Vagina (tissue), 2 donors: Measurements from ENCODE around the gene METTL8. TPM values are rescaled to one million over a fixed set of nuclear protein-coding genes. Genes with fewer than 3 reads are reported as not detected.
A peak's percentile ranks its signal among the peaks of the same experiment; 100 is the strongest.
"Not testable (repeated sequence)": the region's sequence is repeated elsewhere in the genome, so short reads cannot be mapped to it uniquely, and the experiment has no call there.

Experiments used
- DNase-seq, 2 donors: peaks; one replicate each; pipeline ENCODE4 v3.0.0-alpha.2; 2017; ENCODE audit errors: extremely low spot score in 2 of 2
- H3K27ac ChIP-seq: fragments of 200-600 bp; sonication (generic); one replicate; pipeline ENCODE4 v1.5.1; 2019
- H3K27me3 ChIP-seq: fragments of 200-600 bp; sonication (generic); one replicate; pipeline ENCODE4 v1.5.1; 2019
- H3K36me3 ChIP-seq, 2 donors: fragments of 200-600 bp; sonication (generic); one replicate each; pipeline ENCODE4 v1.5.1; 2017 to 2019
- H3K4me1 ChIP-seq: fragments of 200-600 bp; sonication (generic); one replicate; pipeline ENCODE4 v1.5.1; 2019
- H3K4me3 ChIP-seq, 2 donors: fragments of 200-600 bp; sonication (generic); 1 replicate in 1 of 2; 2 replicates in 1 of 2; pipeline ENCODE4 v1.5.1; 2016 to 2019
- H3K9me3 ChIP-seq: fragments of 200-600 bp; sonication (generic); one replicate; pipeline ENCODE4 v1.5.1; 2019
- POLR2A ChIP-seq, 2 donors: fragments of 450-650 bp; IDR thresholded peaks; one replicate each; pipeline ENCODE4 v1.6.1; 2017; ENCODE audit warnings: antibody characterized with exemption in 2 of 2, mild to moderate bottlenecking in 2 of 2, moderate library complexity in 2 of 2
- POLR2AphosphoS5 ChIP-seq, 2 donors: sonication (generic); formaldehyde crosslinking; IDR thresholded peaks; one replicate each; pipeline ENCODE4 v1.9.0; 2017; ENCODE audit warnings: antibody characterized with exemption in 2 of 2, mild to moderate bottlenecking in 2 of 2, low read depth in 1 of 2; ENCODE audit not compliant: insufficient read depth in 1 of 2
- intact Hi-C: fragments of 100-400 bp; cut with DNase I; formaldehyde crosslinking; loops from one replicate; pipeline ENCODE4 v1.15.1; 2023
- total RNA-seq: library from RNA; depleted of rRNA; stranded (reverse); fragments of >200 nt; gene quantifications from one replicate; pipeline ENCODE4 v1.2.3, GENCODE V29; 2016
- TF ChIP-seq, protein P1 (sequence below), 3 experiments: fragments of 450-650 bp in 2 of 3; fragments of 200-600 bp in 1 of 3; sonication (generic) in 1 of 3; IDR thresholded peaks; one replicate each; pipeline ENCODE4 v1.5.1; 2017 to 2019; ENCODE audit warnings: antibody characterized with exemption in 3 of 3, mild to moderate bottlenecking in 2 of 3, moderate library complexity in 2 of 3

The METTL8 gene
- total RNA-seq, 1 donor from 2014 or later = 27.7 TPM

DNA sequence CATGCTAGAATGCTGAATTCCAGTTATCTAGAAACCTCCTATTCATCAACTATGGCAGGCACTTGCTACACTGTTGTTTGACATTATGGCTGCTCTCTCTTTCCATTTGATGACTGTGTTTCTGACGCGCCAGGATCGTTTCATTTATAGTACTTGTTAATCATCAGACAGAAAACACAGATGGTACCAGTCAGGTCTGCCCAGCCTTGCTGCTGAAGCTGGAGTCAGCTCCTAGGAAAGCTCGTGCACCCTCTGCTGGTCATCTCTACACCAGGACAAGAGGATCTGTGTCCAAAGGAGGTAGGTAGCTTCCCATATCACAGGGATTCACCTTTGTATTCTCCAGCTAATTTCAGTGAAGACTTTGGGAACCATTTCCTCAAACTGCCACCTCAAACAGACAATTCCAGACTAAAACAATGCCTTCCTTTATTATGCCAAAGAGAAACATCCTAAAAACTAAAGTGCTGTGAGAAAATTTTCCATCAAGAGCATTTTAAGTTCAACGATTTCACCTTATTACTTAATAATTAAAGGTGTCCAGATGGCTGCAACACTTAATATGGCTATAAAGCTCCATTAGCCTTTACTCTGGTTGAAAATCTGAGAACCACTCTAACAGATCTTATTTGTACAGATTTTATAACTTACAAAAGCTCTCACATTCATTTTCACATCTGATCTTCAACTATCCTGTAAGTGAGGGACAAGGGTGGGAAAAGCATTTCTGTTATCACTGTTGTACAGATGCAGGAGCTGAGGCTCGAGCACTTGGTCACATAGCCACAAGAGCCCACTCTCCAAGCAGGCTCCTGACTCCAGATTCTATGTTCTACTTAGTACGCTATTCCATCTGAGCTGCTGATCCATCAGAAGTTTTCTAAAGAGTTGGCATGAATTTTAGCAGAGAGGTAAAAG, 17.5 kb downstream of the METTL8 start:
- intact Hi-C loops = loop anchor here (2.0 kb wide), 1 partner anchor 441 kb away; no protein-coding TSS in a partner anchor
- no peak overlapping the region for H3K4me3 ChIP-seq
- peaks cover 12% of the 10 kb centered on the region for H3K4me1 ChIP-seq
- TF ChIP-seq, protein P1, sequence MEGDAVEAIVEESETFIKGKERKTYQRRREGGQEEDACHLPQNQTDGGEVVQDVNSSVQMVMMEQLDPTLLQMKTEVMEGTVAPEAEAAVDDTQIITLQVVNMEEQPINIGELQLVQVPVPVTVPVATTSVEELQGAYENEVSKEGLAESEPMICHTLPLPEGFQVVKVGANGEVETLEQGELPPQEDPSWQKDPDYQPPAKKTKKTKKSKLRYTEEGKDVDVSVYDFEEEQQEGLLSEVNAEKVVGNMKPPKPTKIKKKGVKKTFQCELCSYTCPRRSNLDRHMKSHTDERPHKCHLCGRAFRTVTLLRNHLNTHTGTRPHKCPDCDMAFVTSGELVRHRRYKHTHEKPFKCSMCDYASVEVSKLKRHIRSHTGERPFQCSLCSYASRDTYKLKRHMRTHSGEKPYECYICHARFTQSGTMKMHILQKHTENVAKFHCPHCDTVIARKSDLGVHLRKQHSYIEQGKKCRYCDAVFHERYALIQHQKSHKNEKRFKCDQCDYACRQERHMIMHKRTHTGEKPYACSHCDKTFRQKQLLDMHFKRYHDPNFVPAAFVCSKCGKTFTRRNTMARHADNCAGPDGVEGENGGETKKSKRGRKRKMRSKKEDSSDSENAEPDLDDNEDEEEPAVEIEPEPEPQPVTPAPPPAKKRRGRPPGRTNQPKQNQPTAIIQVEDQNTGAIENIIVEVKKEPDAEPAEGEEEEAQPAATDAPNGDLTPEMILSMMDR (IDR thresholded peaks at IDR 0.05) = peak; percentile 64 to 83 (median 79)
- TF ChIP-seq POLR2A (IDR thresholded peaks at IDR 0.05) (no peak), POLR2AphosphoS5 (IDR thresholded peaks at IDR 0.05; ENCODE audit: insufficient read depth in 1 of 2, low read depth in 1 of 2) (peak in 1 of 2 donors; percentile 80)
- no peaks in the 10 kb centered on the region for H3K27me3 ChIP-seq
- no peaks in the 10 kb centered on the region for H3K36me3 ChIP-seq
- no peaks in the 10 kb centered on the region for H3K9me3 ChIP-seq
- H3K27ac ChIP-seq = peak overlapping the region; percentile 46
- no peak for DNase-seq

DNA sequence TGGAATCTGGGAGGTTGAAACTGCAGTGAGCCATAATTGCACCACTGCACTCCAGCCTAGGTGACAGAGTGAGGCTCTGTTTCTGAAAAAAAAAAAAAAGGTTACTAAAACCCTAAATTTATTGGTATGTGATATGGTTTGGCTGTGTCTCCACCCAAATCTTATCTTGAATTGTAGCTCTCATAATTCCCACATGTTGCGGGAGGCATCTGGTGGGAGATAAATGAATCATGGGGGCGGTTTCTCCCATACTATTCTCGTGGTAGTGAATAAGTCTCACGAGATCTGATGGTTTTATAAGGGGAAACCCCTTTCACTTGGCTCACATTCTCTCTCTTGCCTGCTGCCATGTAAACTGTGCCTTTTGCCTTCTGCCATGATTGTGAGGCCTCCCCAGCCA, 19.1 kb downstream of the METTL8 start:
- H3K4me1 ChIP-seq = peaks cover 28% of the 10 kb centered on the region
- H3K36me3 ChIP-seq, H3K4me3 ChIP-seq, DNase-seq, H3K27ac ChIP-seq, intact Hi-C loops, H3K9me3 ChIP-seq, H3K27me3 ChIP-seq: not testable (repeated sequence)

DNA sequence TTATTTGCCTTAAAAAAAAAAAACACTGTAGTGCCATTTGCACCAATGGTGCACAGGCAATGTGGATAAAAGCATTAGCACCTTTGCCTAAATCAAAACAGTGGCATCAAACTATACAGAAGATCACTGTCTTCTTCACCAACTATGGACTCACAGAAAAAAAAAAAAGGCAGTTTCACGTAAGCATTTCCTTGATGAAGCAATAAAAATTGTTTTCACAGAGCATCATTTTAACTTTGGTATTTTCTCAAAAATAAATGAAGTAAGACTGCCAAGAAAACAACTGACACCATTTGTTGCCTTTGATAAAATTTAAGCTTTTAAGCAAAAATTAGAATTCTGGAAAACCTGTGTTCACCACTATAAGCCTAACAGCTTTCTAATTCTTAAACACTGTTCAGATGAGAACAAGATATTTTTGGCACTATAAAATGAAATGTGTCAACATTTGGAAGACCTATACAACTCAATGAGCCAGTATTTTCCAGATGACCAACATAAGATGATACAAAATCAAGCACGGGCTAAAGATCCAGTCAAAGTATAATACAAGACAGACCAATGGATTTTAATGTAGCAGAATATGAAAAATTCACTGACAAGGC, 21.1 kb downstream of the METTL8 start:
- intact Hi-C loops = no loop called here
- peaks cover 36% of the 10 kb centered on the region for H3K4me1 ChIP-seq
- no peak for TF ChIP-seq POLR2AphosphoS5 (IDR thresholded peaks at IDR 0.05; ENCODE audit: insufficient read depth in 1 of 2, low read depth in 1 of 2)
- no peak for TF ChIP-seq POLR2A (IDR thresholded peaks at IDR 0.05)
- TF ChIP-seq, protein P1 (IDR thresholded peaks at IDR 0.05) = no peak
- no peaks in the 10 kb centered on the region for H3K36me3 ChIP-seq
- no peak for DNase-seq
- no peaks in the 10 kb centered on the region for H3K27me3 ChIP-seq
- H3K9me3 ChIP-seq = no peaks in the 10 kb centered on the region
- H3K4me3 ChIP-seq = no peak overlapping the region
- H3K27ac ChIP-seq = no peak overlapping the region

DNA sequence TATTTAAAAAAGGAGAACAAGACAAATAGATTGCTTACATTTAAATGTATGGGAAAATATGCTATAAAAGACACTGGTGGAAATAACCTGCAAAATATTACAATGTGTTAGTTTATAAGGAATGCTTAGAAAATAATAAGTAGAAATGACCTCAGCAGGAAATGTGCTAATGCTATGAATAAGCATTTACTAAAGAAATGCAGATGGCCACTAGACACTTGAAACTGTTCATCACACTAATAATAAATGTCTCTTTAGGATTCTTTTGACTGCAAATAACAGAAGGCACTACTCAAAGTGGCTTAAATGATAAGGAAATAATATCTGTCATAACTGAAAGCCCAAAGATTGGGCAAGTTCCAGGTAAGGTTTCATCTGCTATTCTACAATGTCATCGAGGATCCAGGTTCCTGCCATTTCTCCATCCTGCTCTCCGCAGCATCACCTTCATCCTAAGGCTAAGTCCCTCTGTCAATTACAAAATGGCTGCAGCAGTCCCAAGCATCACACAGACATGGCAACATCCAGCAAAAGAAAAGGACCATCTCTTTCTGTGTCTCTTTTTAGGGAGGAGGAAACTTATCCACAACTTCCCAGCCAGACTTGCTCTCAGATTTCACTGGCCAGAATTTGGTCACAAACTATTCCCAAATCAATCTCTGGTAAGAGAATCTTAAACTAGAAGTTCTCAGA, 21.9 kb downstream of the METTL8 start:
- H3K27ac ChIP-seq = no peak overlapping the region
- intact Hi-C loops = no loop called here
- H3K36me3 ChIP-seq = no peaks in the 10 kb centered on the region
- no peaks in the 10 kb centered on the region for H3K27me3 ChIP-seq
- no peaks in the 10 kb centered on the region for H3K9me3 ChIP-seq
- H3K4me3 ChIP-seq = no peak overlapping the region
- peaks cover 36% of the 10 kb centered on the region for H3K4me1 ChIP-seq
- no peak for DNase-seq
- TF ChIP-seq POLR2AphosphoS5 (IDR thresholded peaks at IDR 0.05; ENCODE audit: insufficient read depth in 1 of 2, low read depth in 1 of 2) (no peak), POLR2A (IDR thresholded peaks at IDR 0.05) (no peak)
- TF ChIP-seq, protein P1 (IDR thresholded peaks at IDR 0.05) = no peak

DNA sequence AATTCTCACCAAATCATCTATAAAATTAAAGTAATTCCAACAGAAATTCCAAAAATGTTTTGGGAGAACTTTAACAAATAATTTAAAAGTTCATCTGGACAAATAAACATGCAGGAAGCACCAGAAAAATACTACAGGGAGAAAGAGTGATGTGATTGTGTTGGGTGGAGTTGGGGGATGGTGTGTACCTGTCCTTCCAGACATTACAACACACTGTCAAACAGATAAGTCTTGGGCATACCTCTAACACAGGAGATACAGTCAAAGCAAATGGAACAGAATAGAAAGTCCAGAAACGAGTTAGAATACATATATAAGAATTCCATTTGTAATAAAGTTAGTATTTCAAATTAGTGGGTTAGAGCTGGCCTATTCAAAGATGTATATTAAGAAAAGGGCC, 22.6 kb downstream of the METTL8 start:
- no peak overlapping the region for H3K4me3 ChIP-seq
- TF ChIP-seq, protein P1 (IDR thresholded peaks at IDR 0.05) = no peak
- TF ChIP-seq POLR2AphosphoS5 (IDR thresholded peaks at IDR 0.05; ENCODE audit: insufficient read depth in 1 of 2, low read depth in 1 of 2) (no peak), POLR2A (IDR thresholded peaks at IDR 0.05) (no peak)
- peaks cover 36% of the 10 kb centered on the region for H3K4me1 ChIP-seq
- H3K9me3 ChIP-seq = no peaks in the 10 kb centered on the region
- H3K27ac ChIP-seq = no peak overlapping the region
- no peaks in the 10 kb centered on the region for H3K36me3 ChIP-seq
- intact Hi-C loops = no loop called here
- DNase-seq = no peak
- no peaks in the 10 kb centered on the region for H3K27me3 ChIP-seq
